HG03439 (cell line): ENCODE results near the gene SLC39A8.
"Not testable (repeated sequence)": the region's sequence is repeated elsewhere in the genome, so short reads cannot be mapped to it uniquely, and the experiment has no call there.

ENCODE experiments used
- ATAC-seq: cut with Tn5 transposase; IDR thresholded peaks from one replicate; pipeline ENCODE4 v1.9.1; 2021; ENCODE audit warnings: mild to moderate bottlenecking, moderate library complexity; ENCODE audit not compliant: unreplicated experiment

SLC39A8 gene

DNA sequence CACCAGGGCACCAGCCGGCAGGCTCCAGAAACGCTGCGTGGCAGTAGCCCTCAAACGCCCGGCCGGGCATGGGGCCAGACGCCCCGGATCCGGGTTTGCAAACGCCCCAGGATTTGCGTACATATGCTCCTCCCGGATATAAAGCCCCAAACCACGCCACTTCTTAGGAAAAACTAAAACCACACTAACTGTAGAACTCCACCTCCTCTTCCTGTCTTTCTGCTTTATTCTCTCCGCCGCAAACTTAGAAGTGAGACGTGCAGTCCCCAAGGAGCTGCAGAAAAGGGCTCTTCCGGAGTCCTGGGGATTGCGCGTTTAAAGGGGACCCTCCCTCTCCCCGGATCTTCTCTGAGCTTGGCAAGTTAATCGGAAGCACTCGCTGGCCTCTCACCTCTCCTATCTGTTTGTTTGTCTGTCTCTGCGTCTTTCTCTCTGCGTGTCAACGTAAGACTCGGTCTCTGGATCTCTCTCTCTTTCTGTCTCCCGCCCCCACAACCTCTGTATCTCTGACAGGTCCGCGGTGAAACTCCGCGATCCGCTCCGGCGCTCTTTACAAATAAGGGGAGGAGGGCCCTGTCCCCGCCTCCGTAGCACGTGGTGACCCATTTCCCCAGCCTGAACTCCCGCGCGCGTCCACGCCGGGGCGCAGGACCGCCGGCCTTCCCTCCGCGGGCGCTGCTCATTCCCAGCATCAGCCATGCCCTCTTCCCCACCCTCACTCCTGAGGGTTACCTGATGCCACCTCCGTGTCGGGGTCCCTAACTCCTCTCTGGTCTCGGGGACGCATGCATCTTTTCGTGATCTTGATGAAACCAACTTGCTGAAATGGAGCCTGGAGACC is at the start of gene SLC39A8:
TSS of gene SLC39A8 (minus strand) at position 529 of the 841 bp plus-strand sequence. CDS start 820 bp downstream, outside the sequence.
- peak; percentile 86 for ATAC-seq

DNA sequence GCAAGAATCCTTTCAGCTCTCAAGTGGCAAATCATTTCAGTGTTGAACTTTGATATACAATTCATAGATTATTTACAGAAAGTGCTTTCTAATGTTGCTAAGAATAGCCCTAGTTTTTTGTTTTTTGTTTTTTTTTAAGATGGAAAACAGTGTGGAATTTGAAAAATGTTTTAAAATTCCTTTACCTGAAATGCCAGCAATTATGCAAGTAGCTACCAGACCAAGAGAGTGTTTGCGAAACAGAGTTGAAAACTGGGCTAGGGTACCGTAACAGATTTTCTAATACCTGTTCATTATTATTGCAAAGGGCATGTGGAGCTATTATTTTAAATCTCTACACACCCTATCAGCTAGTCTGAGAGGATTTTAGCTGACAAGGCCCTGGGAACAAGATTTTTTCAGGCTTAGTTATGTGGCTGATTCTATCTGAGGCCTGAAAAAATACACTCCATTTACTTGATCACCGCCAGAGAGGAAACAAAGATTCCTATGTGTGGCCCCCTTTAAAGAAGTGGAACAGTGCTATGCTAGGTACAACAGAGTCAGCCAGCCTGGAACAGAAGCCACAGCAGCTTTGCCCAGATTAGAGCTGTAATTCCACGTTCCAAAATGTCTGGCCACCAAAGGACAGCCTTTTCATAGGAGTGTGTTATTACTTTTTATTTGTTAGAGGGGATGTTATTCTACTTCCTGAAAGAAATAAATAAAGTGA is 46.9 kb upstream of the SLC39A8 start:
- no peak for ATAC-seq

- peak; percentile 86 for ATAC-seq
These were observed 45.2 kb upstream of the SLC39A8 start for GRCh38 chr4:102390438-102390837.

- no peak for ATAC-seq
These were observed 43.3 kb upstream of the SLC39A8 start for GRCh38 chr4:102388611-102389010.

GRCh38 chr4:102387552-102388150 is 42.4 kb upstream of the SLC39A8 start:
- no peak for ATAC-seq

- ATAC-seq, result no peak
These were observed 41.7 kb upstream of the SLC39A8 start for GRCh38 chr4:102386966-102387365.

- not testable (repeated sequence) for ATAC-seq
These were observed 35.0 kb upstream of the SLC39A8 start for GRCh38 chr4:102380253-102380652.

DNA sequence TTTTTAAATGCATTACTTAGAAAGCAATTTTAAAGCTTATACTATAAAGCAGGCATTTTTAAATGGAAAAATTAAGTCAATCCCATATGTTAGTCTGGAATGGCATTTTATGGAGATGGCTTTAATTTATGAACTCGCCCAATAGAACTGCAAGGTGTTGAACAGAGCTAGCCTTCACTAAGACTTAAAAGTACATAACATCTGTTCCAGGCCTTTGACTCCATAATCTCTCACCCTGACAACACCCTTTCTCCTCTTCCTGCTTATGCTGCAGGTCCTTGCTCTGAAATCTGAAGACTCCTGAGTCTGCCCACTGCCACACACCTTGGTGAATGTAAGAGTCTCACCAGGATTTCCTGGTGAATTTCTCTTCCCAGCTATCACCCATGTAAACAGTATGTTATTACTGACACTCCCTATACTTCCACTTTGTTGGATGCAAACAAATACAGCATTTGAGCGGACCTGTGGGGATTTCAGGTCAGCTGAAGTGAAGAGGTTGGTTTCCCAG is 17.7 kb upstream of the SLC39A8 start:
- ATAC-seq, result no peak

GRCh38 chr4:102358128-102358527 is 12.8 kb upstream of the SLC39A8 start:
- no peak for ATAC-seq

DNA sequence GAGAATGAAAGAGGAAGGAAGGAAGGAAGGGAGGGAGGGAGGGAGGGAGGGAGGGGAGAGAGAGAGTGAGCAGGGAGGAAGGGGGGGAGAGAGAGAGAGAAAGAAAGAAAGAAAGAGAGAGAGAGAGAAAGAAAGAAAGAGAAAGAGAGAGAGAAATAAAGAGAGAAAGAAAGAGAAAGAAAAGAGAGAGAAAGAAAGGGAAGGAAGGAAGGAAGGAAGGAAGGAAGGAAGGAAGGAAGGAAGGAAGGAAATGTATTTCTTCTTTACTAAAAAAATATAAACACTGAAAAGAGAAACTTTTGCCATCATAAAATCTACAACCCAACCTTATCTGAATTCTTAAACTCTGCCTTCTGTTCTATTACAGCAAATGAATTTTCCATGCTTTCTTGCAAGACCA is 12.4 kb upstream of the SLC39A8 start:
- ATAC-seq, result not testable (repeated sequence)

DNA sequence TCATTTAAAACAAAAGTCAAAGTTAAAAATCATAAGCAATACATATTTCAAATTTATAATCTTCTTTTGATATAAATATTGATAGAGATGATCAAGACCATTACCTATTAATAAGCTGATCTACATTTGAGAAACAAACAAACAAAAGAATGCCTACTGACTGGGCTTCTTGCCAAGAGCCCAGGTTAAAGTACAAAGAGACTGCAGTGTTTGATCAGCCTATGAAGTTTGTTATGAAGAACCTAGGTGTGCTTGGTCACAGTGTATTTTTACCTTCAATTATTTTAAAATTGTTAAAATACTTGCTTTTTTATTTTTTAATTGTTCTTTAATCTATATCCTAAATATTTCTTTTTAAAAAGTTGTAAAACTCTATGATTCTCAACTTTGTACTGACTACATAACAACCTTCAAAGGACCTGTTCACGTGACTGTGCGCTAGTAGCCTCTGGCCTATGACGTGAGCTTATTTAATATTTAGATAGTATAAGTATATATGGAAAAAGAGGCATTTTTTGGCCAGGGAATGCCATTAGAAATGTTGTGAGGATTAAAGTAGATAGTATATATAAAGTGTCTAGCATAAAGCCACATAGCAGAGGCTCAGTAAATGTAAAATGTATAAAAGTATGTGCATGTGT is 11.4 kb upstream of the SLC39A8 start:
- ATAC-seq, result no peak

- no peak for ATAC-seq
These were observed 10.5 kb upstream of the SLC39A8 start for GRCh38 chr4:102355748-102356147.

DNA sequence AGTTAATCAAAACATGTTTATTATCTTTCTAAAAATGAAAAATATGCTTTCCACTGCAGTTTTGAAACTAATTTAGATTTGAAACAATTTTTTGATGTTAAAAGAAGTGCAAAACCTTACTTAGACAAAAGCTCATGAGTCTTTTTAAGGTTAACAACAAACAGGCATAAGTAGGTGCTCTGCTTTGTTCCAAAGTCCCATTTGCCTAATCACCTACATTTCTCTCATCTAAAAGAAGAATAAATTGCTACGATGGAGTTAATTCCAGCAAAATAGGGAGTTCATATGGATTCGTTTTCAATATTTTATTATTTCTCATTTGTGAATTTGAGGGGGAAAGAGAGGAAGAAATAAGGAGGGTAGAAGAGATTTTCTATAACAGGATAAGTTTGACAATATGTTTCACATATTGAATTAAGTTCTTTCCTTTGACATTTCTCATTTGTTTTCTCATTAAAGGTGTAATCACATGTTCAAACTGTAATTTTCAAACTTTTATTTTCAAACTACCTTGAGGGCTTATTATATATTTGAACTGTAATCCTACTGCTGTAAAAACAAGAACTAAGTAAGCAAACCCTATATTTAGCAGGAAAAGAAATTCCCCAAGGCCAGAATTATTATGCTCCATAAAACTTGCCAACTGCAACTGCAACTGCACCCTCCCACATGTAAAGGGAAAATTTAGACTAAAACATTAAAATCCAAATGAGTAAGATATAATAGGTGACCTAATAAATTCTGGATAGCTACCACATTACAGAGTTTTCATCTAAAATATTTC is 9.6 kb upstream of the SLC39A8 start:
- ATAC-seq, result no peak

- no peak for ATAC-seq
These were observed 7.5 kb upstream of the SLC39A8 start for GRCh38 chr4:102352781-102353180.

GRCh38 chr4:102350634-102351033 is 5.4 kb upstream of the SLC39A8 start:
- ATAC-seq, result no peak

DNA sequence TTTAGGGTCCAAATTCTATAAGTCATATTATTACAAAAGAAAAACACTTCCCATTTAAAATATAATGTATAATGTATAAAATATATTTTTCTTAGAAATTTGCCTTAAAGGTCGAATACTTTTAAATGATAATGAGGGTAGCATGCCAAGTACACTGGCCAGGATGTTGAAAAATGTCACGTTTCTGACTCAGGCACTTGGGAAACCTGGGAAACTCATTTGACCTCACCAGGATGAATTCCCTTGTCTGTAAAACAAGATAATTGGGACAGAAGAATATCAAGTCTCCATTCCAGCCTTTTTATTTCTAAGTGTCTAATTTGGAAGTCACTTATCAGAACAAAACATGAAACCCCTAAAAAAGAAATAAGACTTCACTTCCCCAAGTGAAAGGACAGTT is 3.4 kb upstream of the SLC39A8 start:
- no peak for ATAC-seq

GRCh38 chr4:102345795-102346100 is 466 bp upstream of the SLC39A8 start:
- no peak for ATAC-seq

- ATAC-seq, result peak; percentile 57
These were observed 745 bp downstream of the SLC39A8 start for GRCh38 chr4:102344520-102344953.

DNA sequence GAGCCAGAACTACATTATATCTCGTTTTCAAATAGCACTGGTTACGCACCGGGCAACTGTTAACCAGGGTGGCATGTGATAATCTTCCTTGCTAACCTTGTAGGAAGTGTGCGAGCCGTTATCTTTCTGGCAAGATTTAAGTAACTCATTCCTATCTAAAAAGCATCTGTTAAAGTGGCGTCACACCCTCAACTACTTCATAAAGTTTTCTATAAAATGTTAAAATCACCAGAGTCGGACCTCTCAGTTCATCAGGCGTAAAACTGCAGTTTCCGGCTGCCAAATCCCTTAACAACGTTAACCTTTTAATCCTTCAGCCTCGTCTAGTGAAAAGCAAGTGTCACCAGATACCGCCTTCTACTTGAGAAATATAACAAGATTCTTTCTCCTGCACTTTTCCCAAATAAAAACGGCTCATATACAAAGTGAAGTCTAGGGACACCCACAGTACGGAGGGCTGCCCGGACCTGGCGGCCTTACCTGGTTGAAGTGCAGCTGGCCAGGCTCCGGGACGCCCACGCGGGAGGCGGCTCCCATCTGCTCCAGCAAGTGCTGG is 1.2 kb downstream of the SLC39A8 start:
- ATAC-seq, result peak; percentile 46
